Fibroblast of villous mesenchyme (primary cell): Measurements from ENCODE around the gene CPLX3. TPM values are rescaled to one million over a fixed set of nuclear protein-coding genes. Genes with fewer than 3 reads are reported as not detected.

ENCODE experiments used
- DNase-seq: peaks from one replicate; pipeline ENCODE4 v3.0.0-alpha.2; 2010; ENCODE audit warnings: low read depth
- H3K4me3 ChIP-seq: 2 replicates; pipeline ENCODE4 v1.5.1; 2011; ENCODE audit warnings: low read depth, mild to moderate bottlenecking, low read length
- total RNA-seq: library from RNA; depleted of rRNA; stranded (reverse); fragments of >200 nt; gene quantifications from 2 replicates; pipeline ENCODE4 v1.2.3, GENCODE V29; 2012
- TF ChIP-seq, protein P1 (sequence below): IDR thresholded peaks from 2 replicates; pipeline ENCODE4 v1.5.1; 2012; ENCODE audit warnings: low read depth, mild to moderate bottlenecking, low read length; ENCODE audit not compliant: insufficient read depth

The CPLX3 gene
- total RNA-seq, 1 donor = not detected

DNA sequence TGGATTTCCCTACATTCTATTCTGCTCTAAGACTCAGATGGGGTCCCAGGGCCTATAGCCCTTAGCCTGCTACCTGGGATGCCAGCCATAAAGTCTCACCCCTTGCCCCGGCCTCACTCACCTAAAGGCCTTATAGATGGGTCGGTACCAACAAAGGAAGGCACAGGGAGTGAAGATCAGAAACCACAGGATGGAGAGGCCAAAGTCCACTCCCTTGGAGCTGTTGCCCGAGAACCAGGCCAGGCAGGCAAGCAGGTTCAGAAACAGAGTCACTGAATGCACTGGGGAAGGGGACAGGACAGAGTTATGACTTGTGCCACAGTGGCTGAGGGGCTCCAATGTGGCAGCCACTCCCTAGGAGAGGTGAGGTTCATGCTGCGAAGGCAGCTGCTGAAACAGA, 24.0 kb downstream of the CPLX3 start:
- no peak for DNase-seq
- no peak overlapping the region for H3K4me3 ChIP-seq
- TF ChIP-seq, protein P1, sequence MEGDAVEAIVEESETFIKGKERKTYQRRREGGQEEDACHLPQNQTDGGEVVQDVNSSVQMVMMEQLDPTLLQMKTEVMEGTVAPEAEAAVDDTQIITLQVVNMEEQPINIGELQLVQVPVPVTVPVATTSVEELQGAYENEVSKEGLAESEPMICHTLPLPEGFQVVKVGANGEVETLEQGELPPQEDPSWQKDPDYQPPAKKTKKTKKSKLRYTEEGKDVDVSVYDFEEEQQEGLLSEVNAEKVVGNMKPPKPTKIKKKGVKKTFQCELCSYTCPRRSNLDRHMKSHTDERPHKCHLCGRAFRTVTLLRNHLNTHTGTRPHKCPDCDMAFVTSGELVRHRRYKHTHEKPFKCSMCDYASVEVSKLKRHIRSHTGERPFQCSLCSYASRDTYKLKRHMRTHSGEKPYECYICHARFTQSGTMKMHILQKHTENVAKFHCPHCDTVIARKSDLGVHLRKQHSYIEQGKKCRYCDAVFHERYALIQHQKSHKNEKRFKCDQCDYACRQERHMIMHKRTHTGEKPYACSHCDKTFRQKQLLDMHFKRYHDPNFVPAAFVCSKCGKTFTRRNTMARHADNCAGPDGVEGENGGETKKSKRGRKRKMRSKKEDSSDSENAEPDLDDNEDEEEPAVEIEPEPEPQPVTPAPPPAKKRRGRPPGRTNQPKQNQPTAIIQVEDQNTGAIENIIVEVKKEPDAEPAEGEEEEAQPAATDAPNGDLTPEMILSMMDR = no peak

DNA sequence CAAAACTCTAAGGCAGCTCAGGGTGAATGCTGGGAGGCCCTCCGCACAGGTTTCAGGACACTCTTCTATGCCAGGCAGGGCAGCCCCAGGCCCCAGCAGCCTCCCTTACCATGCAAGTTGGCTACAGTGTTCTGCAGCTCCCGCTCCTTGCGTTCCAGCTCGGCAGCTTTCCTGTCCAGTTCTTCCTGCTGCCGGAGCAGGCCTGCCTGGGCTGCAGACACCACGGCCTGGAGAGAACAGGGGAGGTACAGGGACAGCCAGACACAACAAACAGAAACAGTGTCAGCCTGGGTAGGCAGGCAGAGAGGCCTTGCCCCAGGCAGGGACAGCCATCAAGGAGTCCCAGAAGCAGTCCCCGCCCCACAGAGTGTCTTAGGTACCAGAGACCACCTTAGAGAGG, 25.5 kb downstream of the CPLX3 start:
- H3K4me3 ChIP-seq = no peak overlapping the region
- DNase-seq = no peak
- TF ChIP-seq, protein P1 = no peak

DNA sequence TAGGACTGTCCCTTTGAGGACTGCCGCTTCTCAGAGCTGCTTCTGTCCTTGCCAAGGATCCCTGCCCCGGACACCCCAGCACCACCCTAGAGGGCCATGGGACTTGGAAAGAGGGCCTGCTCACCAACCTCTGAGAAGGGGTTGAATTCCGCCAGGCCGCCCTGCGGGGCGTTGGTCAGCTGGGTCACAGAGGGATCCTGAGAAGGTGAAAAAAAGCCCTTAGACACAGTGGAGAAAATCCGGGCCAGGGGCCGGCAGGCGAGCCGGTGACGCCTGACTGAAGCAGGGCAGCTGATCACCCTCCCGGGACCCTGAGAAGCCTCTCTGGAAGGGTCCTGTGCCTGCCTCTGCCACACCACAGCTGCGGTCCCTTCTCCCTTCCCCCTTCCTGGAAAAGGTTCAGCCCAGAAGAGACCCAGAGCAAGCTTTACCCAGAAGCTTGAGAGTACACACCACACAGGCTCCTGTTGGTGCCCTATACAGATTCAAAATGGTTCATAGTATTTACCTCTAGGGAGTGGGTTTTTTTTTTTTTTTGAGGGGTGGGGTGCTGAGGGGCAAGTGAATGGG, 28.1 kb downstream of the CPLX3 start:
- TF ChIP-seq, protein P1 = no peak
- no peak for DNase-seq
- no peak overlapping the region for H3K4me3 ChIP-seq

DNA sequence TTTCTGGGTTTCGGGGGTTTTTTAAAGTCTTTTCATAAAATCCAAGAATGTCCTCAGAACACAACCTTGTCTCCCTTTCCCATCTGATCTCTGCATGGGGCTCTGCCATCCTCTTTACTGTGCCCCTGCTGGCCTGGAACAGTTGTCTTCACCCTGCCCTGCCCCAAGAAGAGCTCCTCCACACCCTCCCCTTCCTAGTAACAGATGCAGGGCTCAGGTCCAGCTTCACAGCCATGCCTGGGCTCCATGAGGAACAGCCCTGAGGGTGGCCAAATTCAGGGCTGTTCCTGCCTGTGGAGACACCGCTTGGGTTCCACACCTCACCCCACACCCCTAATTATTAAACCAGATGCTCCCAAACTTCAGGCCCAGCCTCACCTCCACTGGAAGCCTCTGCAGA, 29.4 kb downstream of the CPLX3 start:
- DNase-seq = no peak
- TF ChIP-seq, protein P1 = no peak
- H3K4me3 ChIP-seq = no peak overlapping the region

DNA sequence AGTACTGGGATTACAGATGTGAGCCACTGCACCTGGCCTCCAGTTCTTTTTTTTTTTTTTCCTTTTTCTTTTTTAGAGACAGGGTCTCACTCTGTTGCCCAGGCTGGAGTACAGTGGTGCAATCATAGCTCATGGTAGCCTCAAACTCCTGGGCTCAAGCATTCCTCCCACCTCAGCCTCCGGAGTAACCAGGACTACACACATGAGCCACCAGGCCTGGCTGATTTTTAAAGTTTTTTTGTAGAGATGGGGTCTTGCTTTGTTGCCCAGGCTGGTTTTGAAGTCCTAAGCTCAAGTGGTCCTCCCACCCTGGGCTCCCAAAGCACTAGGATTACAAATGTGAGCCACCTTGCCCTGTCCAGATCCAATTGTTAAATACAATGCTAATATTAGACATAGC, 30.1 kb downstream of the CPLX3 start:
- no peak overlapping the region for H3K4me3 ChIP-seq

DNA sequence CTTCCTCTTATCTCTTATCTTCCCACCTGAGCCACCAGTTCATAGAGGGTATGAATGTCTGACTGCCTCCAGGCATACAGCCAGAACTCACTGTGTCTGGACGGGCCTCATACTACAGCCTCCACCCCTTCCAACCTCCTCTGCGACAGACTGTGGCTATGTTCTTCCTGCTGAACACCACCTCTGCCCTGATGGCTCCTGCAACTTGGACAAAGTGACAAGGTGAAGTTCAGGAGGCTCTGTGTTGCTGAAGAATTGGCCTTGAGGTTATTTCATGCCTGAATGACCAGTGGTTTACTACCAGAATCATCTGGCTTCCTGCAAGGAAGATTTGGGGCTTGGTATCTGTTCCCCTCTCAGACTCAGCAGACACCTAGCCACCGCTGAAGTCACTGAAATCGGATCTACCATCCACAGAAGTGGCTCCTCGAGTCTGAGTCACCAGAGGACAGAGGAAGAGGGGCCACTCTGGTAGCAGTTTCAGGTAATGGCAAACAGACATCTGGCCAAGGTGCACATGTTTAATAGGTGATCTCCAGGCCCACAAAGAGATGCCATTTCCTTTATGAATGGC, 30.7 kb downstream of the CPLX3 start:
- TF ChIP-seq, protein P1 = no peak
- no peak overlapping the region for H3K4me3 ChIP-seq
- DNase-seq = no peak

More for the DNA sequence above, 30.1 kb downstream of the CPLX3 start:
- no peak for DNase-seq
- TF ChIP-seq, protein P1 = no peak

DNA sequence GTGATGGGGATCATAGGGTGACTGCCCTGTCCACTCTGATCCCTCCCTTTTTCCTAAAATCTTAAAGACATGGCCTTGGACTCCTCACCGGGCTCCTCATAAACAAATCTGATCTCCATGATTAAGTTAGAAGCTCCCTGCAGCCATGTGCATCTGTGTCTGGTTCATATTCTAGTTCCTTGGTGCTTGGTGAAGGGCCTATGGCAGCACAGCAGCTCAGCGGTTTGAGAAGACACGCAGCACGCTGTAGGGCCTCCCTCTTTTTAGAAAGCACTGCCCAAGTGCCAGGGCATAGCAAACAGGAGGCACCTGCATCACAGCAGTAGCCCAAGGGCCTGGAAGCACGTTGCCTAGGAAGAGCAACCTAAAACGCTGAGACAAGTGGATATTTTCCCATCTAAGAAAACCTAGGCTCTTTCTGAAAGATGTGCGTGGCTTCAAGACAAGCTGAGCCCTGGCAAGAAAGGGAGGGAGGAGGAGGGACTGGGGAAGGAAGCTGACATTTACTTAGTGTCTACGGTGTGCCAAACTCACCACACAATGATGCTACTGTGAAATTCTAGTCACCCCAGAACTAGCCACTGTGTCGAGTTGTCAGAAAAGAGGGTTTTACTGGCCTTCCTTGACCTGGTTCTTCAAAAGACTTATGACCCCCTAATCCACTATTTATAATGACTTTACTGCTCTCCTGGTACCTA, 31.4 kb downstream of the CPLX3 start:
- no peak overlapping the region for H3K4me3 ChIP-seq
- TF ChIP-seq, protein P1 = no peak
- no peak for DNase-seq
